Cortex of kidney (tissue), 1 donor: ENCODE data around the gene CSF1.
"Not testable (repeated sequence)": the region's sequence is repeated elsewhere in the genome, so short reads cannot be mapped to it uniquely, and the experiment has no call there.

Experiments
- DNase-seq: peaks from one replicate; lab custom pipeline; 2025; lab: John Stamatoyannopoulos, UW

The CSF1 gene

GRCh38 chr1:109910123-109910962 lies at the start of gene CSF1:
CSF1 (plus strand) TSS chr1:109910849; CDS start chr1:109911024, 175 bp downstream.
- no peak for DNase-seq

- DNase-seq, result not testable (repeated sequence)
These were observed 49.0 kb upstream of the CSF1 start for GRCh38 chr1:109861616-109862015.

- no peak for DNase-seq
These were observed 47.0 kb upstream of the CSF1 start for GRCh38 chr1:109863667-109864046.

- DNase-seq, result no peak
These were observed 46.4 kb upstream of the CSF1 start for GRCh38 chr1:109864047-109864822.

GRCh38 chr1:109864930-109865612 lies 45.6 kb upstream of the CSF1 start:
- no peak for DNase-seq

- no peak for DNase-seq
These were observed 44.6 kb upstream of the CSF1 start for GRCh38 chr1:109866071-109866470.

GRCh38 chr1:109873278-109874175 lies 37.1 kb upstream of the CSF1 start:
- no peak for DNase-seq

- no peak for DNase-seq
These were observed 36.2 kb upstream of the CSF1 start for GRCh38 chr1:109874445-109874844.

- DNase-seq, result no peak
These were observed 34.8 kb upstream of the CSF1 start for GRCh38 chr1:109875874-109876273.

- no peak for DNase-seq
These were observed 33.9 kb upstream of the CSF1 start for GRCh38 chr1:109876617-109877316.

- DNase-seq, result no peak
These were observed 33.3 kb upstream of the CSF1 start for GRCh38 chr1:109877317-109877771.

- DNase-seq, result no peak
These were observed 32.9 kb upstream of the CSF1 start for GRCh38 chr1:109877776-109878175.

GRCh38 chr1:109878531-109879104 lies 32.0 kb upstream of the CSF1 start:
- no peak for DNase-seq

- DNase-seq, result not testable (repeated sequence)
These were observed 31.3 kb upstream of the CSF1 start for GRCh38 chr1:109879371-109879770.

- DNase-seq, result no peak
These were observed 30.6 kb upstream of the CSF1 start for GRCh38 chr1:109879881-109880525.

GRCh38 chr1:109880971-109881894 lies 29.4 kb upstream of the CSF1 start:
- no peak for DNase-seq

- DNase-seq, result no peak
These were observed 28.8 kb upstream of the CSF1 start for GRCh38 chr1:109881906-109882287.

- no peak for DNase-seq
These were observed 28.1 kb upstream of the CSF1 start for GRCh38 chr1:109882288-109883245.
